Gastroesophageal sphincter (tissue), 3 donors: Measurements from ENCODE around the gene YPEL1.

Source experiments
- CTCF ChIP-seq, 4 experiments: fragments of 200-600 bp in 2 of 4; fragments of 450-650 bp in 2 of 4; sonication (generic) in 1 of 4; IDR thresholded peaks; one replicate each; pipeline ENCODE4 v1.5.1; 2017 to 2019; ENCODE audit warnings: antibody characterized with exemption in 4 of 4, mild to moderate bottlenecking in 2 of 4, moderate library complexity in 2 of 4
- POLR2A ChIP-seq, 2 donors: fragments of 450-650 bp; IDR thresholded peaks; one replicate each; pipeline ENCODE4 v1.6.1; 2017; ENCODE audit warnings: antibody characterized with exemption in 2 of 2, mild to moderate bottlenecking in 2 of 2, moderate library complexity in 1 of 2

GRCh38 chr22:21659864-21660525 lies 75.6 kb downstream of the YPEL1 start:
- TF ChIP-seq CTCF (IDR thresholded peaks at IDR 0.05) (no peak), POLR2A (IDR thresholded peaks at IDR 0.05) (no peak)
